Fibroblast of lung (primary cell): ENCODE results near the gene MICAL2.

Experiments used
- EZH2 ChIP-seq: IDR thresholded peaks from 2 replicates; pipeline ENCODE4 v1.5.1; 2012; ENCODE audit warnings: low read length, control low read depth, mild to moderate bottlenecking; ENCODE audit errors: missing control alignments
- TF ChIP-seq, protein P1 (sequence below), 2 donors: IDR thresholded peaks in 1 of 2; conservative IDR thresholded peaks in 1 of 2; 1 replicate in 1 of 2; 2 replicates in 1 of 2; pipeline ENCODE4 v1.5.1; 2011 to 2012; ENCODE audit warnings: low read length in 2 of 2, control low read depth in 1 of 2, inconsistent platforms in 1 of 2, low read depth in 1 of 2, mild to moderate bottlenecking in 1 of 2

DNA sequence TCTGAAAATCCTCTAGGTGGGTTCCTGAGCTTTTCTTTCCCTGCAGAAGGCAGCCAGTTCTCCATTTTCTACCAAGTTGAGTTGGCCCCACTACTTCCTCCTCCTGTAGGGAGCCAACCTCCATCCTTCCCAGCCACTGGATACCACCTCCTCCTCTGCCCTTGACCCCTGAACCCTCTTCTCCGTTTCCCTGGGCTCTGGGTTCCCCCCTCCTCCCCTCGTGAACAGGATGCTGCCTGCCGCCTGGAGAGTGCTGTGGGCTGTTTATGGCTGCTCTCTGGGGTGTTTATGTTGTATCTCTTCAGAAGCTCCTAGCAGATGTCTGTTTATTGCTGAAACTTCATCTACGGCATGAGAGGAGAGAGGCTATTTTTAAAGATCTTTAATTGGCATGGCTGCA lies 8.6 kb downstream of the MICAL2 start:
- TF ChIP-seq, protein P1, sequence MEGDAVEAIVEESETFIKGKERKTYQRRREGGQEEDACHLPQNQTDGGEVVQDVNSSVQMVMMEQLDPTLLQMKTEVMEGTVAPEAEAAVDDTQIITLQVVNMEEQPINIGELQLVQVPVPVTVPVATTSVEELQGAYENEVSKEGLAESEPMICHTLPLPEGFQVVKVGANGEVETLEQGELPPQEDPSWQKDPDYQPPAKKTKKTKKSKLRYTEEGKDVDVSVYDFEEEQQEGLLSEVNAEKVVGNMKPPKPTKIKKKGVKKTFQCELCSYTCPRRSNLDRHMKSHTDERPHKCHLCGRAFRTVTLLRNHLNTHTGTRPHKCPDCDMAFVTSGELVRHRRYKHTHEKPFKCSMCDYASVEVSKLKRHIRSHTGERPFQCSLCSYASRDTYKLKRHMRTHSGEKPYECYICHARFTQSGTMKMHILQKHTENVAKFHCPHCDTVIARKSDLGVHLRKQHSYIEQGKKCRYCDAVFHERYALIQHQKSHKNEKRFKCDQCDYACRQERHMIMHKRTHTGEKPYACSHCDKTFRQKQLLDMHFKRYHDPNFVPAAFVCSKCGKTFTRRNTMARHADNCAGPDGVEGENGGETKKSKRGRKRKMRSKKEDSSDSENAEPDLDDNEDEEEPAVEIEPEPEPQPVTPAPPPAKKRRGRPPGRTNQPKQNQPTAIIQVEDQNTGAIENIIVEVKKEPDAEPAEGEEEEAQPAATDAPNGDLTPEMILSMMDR (conservative IDR thresholded peaks at IDR 0.05 in 1 of 2, IDR thresholded peaks at IDR 0.05 in 1 of 2; ENCODE audit: low read depth in 1 of 2, low read length in 2 of 2) = peak in 1 of 2 donors; percentile 36
- no peak for TF ChIP-seq EZH2
